Ovary (tissue), 3 donors: ENCODE data around the gene MELTF.

Source experiments
- EP300 ChIP-seq: sonication (generic); formaldehyde crosslinking; IDR thresholded peaks from one replicate; pipeline ENCODE4 v1.6.1; 2017; ENCODE audit warnings: antibody characterized with exemption
- POLR2A ChIP-seq: fragments of 450-650 bp; IDR thresholded peaks from one replicate; pipeline ENCODE4 v1.6.1; 2017; ENCODE audit warnings: antibody characterized with exemption, mild to moderate bottlenecking, moderate library complexity
- TF ChIP-seq, protein P1 (sequence below), 3 donors: fragments of 450-650 bp in 2 of 3; fragments of 200-600 bp in 1 of 3; IDR thresholded peaks; one replicate each; pipeline versions ENCODE4 v1.5.1 to v1.8.0; 2016 to 2022; ENCODE audit warnings: antibody characterized with exemption in 3 of 3, mild to moderate bottlenecking in 1 of 3
- donor health status: DM: no; HTN: no; CAD: no.

DNA sequence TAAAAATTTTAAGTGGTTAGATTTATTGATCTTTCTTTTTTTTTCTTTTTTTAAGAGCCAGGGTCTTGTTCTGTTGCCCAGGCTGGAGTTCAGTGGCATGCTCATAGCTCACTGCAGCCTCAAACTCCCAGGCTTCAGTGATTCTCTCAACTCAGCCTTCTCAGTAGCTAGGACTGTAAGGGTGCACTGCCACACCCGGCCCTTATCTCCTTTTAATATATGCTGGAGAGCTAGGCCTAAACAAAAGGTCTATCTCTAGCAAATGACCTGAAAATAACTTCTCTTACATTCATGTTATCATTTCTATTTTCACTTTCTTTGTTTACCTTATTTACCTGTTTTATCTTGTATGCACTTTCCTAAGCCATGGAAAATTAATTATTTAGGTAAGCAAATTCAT is 35.2 kb upstream of the MELTF start:
- TF ChIP-seq POLR2A: no peak
- TF ChIP-seq, protein P1, sequence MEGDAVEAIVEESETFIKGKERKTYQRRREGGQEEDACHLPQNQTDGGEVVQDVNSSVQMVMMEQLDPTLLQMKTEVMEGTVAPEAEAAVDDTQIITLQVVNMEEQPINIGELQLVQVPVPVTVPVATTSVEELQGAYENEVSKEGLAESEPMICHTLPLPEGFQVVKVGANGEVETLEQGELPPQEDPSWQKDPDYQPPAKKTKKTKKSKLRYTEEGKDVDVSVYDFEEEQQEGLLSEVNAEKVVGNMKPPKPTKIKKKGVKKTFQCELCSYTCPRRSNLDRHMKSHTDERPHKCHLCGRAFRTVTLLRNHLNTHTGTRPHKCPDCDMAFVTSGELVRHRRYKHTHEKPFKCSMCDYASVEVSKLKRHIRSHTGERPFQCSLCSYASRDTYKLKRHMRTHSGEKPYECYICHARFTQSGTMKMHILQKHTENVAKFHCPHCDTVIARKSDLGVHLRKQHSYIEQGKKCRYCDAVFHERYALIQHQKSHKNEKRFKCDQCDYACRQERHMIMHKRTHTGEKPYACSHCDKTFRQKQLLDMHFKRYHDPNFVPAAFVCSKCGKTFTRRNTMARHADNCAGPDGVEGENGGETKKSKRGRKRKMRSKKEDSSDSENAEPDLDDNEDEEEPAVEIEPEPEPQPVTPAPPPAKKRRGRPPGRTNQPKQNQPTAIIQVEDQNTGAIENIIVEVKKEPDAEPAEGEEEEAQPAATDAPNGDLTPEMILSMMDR (IDR thresholded peaks at IDR 0.05): no peak
- TF ChIP-seq EP300: no peak
